Measurements from ENCODE around the gene GUCA1A.
"Not testable (repeated sequence)": the region's sequence is repeated elsewhere in the genome, so short reads cannot be mapped to it uniquely, and the experiment has no call there.

Gene GUCA1A

DNA sequence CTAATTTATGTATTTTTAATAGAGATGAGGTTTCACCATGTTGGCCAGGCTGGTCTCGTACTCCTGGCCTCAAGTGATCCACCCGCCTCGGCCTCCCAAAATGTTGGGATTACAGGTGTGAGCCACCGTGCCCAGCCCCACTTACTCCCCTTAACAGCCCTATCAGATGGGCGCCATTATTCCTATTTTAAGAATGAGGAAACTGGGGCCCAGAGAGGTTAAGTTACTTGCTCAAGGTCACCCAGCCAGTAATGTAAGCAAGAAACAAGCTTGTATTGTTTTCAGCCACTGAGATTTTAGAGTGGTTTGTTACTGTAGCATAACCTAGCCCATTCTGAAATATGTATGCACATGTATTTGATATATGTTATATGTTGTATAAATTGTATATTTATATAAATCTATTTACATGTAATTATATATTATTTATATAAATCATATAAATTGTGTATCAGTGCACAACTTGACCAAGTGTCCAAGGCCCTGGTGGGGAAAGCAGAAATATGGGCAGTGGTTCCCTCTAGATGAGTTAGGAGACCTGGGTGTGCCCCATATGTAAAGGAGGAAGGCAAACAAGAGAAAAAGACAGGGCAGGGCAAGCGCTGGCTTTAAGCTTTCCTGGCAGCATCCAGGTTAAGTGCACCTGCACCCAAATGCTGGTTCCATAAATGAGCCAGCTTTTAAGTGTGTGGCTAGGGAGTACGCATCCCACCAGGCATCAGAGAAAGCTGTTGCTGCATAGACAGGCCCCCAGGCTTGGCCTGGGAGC, 1.2 kb upstream of the GUCA1A start:
- FAIRE-seq, result no peak

DNA sequence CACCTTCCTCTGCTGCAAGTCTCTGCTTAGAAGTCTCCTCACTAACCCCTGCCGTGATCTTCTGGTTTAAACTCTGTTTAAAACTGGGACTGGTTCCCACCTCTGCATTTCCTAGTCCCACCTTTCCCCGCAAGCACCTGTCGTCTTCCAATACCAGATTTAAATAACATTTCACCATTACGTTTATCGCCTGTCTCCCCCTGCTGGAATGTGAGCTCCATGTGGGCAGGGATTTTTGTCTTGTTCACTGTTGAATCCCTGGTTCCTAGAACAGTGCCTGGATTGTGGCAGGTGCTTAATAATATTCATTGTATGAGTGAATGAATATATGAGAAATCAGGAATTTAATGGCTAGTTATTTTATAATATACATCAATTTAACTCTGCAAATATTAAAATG, 2.7 kb downstream of the GUCA1A start:
- FAIRE-seq (no peak), DNase-seq (ENCODE audit: low spot score) (no peak)

More for the DNA sequence above, 1.2 kb upstream of the GUCA1A start:
- no peak for DNase-seq (ENCODE audit: low spot score)

DNA sequence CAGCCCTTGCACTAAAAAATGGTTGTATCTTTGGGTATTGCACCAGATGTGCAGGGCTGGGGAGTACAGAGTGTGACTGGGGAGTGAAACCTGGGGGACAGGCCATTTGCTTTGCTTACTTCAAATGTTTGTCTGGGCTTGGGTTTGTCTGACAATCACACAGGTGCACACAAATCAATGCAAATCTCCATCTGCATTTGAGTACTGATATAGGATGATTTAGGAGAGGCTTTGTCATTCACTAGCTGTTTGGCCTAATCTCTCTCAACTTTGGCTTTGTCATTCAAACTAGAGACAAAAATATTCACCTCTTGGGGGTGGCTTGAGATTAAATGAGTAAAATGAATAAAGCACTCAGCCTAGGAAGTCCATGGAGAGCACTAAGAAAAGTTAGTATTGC, 3.8 kb downstream of the GUCA1A start:
- no peak for FAIRE-seq
- no peak for DNase-seq (ENCODE audit: low spot score)

DNA sequence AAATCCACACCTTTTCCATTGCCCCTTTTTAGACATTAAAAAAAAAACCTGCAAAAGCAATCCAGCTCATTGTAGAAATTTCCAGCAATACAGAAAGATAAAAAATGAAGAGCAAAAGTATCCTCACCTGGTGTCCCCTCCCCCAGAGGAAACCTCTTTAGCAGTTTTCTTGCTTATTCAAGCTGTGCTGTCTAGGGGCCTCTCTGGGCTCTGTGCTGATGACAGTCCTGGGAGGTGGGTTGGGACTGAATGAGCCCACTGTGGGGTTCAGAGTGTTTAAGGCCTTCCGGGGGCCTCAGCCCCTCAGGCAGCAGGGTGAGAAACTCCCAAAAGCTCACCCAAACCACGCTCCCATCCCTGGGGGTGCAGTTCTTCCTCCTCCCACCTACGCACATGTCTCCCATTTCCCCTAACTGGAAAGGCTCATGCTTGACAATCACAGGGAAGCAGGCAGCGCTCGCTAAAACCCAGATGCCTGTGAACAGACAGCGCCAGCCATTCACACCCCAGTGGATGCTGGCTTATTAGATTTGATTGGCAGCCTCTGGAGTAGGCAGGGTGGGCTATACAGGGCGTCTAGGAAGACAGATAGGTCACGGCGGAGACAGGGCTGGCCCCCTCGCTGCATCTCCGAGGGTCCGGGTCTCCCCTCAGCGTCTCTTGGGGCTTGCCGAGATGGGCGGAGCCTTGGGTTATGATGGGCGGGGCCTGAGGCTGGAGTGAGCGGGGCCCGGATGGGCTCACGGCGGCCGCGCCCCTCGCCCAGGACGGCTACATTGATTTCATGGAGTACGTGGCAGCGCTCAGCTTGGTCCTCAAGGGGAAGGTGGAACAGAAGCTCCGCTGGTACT, 4.6 kb downstream of the GUCA1A start:
- FAIRE-seq (no peak), DNase-seq (ENCODE audit: low spot score) (no peak)

DNA sequence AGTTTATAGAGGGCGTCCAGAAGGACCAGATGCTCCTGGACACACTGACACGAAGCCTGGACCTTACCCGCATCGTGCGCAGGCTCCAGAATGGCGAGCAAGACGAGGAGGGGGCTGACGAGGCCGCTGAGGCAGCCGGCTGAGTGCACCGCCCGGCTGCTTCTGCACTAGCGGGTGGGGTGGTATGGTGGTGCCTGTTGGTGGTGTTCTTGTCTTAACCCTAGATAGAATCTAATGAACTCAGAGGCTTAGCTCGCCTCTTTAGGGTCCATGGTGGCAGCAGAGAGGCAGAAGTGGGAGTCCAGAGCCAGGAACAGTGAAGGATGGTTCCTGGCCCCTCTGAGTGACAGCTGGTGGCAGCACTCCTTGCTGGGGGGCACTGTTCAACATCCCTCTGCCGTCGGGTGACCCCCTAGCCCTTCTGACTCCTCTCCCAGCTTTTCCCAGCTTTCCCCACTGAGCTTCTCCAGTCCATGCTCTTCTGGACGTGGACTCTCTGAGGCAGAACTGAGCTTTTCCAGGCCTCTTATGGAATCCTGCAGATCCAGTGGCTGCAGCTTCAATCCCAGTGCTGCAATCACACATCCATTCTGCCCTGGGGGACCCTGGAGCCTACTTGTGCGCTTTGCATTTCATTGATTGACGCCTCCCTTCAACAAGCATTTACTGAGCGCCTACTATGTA, 6.2 kb downstream of the GUCA1A start:
- no peak for DNase-seq (ENCODE audit: low spot score)
- no peak for FAIRE-seq

DNA sequence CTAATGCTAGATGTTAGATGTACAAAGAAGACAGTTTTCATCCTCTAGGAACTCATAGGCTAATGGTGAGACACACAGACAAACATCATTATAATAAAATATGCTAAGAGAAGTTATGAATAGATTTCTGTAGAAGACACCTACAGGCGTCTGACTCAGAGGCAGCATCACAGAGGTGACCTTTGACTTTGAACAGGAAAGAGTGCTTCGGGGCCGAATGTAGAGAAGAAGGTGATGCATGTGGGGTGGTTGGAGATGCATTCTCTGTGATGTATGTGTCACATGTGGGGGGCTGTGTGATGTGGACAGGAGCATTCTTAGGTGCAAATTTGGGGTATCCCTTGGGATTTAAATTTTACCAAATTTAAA, 6.8 kb downstream of the GUCA1A start:
- FAIRE-seq (no peak), DNase-seq (ENCODE audit: low spot score) (no peak)

DNA sequence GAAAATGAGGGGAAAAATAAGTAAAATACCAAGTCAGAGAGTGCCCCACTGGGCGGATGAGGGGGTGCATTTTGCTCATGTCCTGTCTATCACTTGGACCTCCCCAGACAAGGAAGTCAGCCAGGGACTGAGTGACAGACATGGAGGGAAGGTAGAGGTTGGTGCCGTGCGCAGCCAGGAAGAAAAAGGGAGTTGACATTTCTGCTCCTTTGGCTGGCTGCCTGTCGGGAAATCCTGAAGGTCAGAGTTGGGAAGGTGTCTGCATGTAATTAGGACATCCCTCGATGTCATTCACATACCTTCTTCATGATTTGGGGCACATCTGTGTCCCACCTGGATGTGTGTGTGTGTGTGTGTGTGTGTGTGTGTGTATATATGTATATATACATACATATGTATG, 8.9 kb downstream of the GUCA1A start:
- FAIRE-seq (no peak), DNase-seq (ENCODE audit: low spot score) (no peak)

DNA sequence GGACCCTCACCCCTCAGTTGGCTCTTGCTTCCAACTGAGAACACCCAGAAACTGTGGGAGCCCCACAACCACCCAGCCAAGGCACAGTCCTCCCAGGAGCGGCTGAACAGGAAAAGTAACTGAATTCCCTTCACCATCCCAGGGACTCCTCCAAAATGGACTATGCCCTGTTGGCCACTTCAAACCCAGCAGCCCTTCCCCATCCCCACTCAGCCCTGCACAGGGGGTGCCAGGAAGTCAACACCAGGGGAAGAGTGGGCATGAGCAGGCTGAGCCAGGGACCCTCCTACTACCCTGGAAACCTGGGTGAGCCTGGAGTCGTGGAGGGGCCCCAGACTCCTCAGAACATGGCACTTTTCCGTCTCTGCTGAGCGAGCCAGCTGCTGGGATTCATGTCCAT, 11.3 kb downstream of the GUCA1A start:
- no peak for FAIRE-seq

DNA sequence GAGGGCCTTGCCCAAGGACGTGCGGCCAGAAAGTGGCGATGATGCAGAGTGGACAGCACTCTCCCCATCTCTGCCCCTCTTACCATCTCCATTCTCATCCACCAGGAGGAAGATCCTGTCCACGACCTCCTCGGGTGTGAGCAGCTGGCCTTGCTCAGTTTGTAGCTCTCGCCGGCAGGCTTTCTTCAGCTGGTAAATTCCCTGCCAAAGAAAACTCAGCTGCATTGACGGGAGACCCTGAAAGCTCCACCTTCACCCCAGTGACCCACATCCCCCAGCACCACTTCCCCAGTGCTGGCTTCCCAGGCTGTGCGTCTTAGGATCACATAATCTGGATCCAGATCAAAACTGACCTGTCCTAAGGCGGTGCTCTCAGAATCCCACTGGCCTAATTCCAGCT, 12.4 kb downstream of the GUCA1A start:
- DNase-seq (ENCODE audit: low spot score), result no peak
- no peak for FAIRE-seq

More for the DNA sequence above, 11.3 kb downstream of the GUCA1A start:
- no peak for DNase-seq (ENCODE audit: low spot score)

DNA sequence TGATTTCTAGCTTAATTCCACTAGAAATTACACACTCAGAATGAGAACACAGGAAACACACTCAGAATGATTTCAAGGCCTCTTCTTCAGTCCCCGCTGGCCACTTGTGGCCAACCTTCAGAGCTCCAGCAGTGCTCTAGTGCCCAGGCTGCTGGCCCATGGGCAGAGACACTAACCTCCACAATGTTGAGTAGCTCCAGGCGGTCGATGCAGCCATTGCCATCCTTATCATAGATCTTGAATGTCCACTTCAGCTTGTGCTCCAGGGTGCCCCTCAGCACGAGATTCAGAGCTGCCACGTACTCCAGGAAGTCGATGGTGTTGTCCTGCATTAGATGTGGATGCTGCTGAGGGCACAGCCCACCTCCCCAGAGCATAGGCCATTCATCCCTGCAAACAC, 15.2 kb downstream of the GUCA1A start:
- no peak for DNase-seq (ENCODE audit: low spot score)
- FAIRE-seq, result no peak

DNA sequence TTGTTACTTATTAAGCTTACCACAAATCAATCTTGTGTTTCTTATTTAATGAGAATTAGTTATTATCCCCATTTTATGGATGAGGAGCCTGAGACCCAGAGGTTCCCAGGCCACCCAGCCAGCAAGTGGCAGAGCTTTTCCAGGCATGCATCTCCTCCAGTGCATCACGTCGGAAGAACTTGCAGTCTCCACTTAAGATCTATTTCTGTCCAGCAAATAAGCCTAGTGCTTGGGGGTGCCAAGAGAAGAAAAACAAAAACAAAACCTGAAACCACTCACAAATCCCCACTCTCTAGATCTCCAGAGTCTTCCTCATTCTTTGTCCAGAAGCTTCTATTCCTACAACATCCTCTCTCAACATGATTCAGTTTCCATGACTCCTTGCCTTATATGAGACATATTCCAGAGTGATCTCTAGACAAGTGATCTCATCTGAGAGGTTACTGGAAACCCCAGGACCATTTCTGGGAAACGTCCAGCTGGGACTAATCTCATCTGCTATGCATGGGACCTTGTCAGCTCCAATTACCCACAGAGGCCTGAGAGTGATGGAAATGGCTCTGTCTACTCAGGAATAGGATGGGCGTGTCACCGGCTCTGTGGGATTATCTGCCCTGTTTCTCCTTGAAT, 17.5 kb downstream of the GUCA1A start:
- FAIRE-seq, result no peak
- no peak for DNase-seq (ENCODE audit: low spot score)

DNA sequence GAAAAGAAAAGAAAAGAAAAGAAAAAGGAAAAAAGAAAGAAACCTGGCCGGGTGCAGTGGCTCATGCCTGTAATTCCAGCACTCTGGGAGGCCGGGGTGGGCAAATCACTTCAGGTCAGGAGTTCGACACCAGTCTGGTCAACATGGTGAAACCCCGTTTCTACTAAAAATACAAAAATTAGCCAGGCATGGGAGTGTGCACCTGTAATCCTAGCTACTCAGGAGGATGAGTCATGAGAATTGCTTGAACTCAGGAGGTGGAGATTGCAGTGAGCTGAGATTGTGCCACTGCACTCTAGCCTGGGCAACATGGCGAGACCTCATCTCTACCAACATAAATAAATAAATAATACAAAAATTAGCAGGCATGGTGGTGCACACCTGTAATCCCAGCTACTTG, 19.2 kb downstream of the GUCA1A start:
- not testable (repeated sequence) for FAIRE-seq; DNase-seq (ENCODE audit: low spot score)

DNA sequence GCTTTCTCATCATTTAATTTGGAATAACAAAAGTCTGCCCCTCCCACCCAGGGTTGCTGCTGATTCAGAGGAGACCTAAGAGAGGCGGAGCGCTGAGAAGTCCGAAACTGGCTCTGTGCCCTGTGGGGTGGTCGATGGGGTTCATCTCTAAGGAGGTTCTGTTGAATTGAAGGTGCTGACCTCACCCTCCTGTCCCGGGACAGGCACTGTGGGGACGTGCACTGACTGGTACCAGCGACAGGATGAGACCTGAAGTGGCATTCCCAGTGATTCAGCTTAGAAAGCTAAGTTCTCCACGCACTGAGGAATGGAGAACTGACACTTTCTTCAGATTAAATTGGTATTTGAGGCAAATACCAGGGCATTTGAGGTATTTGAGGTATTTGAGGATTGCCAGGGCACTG, 20.3 kb downstream of the GUCA1A start:
- DNase-seq (ENCODE audit: low spot score), result peak; percentile 26
- FAIRE-seq, result no peak

DNA sequence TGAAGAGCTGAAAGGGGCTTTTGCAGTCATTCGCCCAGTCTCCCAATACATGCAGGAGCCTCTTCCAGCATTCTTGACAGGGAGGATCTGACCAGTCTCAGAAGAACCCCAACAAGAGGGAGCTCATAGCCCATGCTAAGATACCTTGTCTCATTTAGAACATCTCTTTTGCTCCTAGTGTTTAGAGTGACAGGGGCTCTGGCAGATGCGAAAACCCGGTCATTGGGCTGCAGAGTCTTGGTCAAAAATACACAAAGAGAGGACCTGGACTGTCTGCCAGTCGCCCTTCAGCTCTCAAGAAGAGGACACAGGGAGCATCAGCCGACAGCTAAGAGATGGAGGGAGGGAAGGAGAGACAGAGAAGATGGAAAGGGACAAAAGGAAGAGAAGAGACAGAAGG, 20.9 kb downstream of the GUCA1A start:
- no peak for DNase-seq (ENCODE audit: low spot score)
- no peak for FAIRE-seq

DNA sequence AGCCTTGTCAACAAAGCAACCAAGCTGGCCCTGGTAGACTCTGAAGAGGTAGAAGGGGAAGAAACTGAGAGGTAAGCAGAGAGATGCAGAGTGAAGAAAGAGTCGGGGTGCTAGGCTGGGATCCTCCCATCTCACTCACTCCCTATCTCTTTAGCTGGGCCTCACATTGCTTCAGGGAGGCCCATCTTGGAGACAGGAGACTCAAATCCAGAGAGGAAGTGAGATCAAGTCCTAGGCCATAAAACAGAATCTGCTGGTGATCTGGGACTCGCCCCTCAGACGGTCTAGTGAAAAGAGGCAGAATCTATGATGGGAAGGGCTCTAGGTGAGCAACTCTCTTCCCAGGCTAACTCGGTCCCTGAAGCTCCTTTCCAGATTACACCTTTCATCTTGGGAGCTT, 22.3 kb downstream of the GUCA1A start:
- no peak for DNase-seq (ENCODE audit: low spot score)
- no peak for FAIRE-seq

DNA sequence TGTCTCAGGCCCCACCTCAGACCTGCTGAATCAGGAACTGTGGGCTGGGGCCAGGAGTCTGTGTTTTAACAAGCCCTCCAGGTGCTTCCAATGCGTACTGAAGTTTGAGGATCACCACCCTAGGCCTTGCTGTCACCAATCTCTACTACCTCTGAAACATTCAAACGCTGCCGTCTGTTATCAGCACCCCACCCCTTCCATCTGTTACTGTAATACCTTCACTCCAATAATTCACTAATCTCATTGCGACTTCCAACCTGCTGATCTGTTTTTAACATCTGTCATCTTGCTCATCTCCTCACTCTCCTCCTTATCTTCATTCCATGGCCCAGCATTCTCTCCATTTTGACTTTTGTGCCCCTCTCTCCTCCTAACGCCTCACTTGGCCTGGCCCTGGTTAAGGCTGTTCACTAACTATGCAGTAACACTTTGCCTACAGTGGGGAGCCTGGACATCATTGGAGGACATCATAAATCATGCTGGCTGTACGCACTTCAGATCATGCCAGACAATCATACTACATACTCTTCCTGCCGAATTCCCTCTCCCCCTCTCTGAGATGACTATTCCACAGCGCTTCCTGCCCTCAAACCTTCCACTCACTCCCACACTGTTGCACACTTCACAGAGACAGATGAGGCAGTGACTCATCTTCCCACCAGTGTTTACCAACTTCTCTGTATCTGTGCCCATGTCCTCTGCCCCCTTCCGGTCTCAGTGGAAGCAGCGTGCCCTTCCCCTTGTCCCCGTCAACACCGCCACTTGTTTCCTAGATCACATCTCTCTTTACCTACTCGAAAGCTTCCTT, 24.6 kb downstream of the GUCA1A start:
- DNase-seq (ENCODE audit: low spot score) (peak; percentile 67), FAIRE-seq (peak; percentile 58)

DNA sequence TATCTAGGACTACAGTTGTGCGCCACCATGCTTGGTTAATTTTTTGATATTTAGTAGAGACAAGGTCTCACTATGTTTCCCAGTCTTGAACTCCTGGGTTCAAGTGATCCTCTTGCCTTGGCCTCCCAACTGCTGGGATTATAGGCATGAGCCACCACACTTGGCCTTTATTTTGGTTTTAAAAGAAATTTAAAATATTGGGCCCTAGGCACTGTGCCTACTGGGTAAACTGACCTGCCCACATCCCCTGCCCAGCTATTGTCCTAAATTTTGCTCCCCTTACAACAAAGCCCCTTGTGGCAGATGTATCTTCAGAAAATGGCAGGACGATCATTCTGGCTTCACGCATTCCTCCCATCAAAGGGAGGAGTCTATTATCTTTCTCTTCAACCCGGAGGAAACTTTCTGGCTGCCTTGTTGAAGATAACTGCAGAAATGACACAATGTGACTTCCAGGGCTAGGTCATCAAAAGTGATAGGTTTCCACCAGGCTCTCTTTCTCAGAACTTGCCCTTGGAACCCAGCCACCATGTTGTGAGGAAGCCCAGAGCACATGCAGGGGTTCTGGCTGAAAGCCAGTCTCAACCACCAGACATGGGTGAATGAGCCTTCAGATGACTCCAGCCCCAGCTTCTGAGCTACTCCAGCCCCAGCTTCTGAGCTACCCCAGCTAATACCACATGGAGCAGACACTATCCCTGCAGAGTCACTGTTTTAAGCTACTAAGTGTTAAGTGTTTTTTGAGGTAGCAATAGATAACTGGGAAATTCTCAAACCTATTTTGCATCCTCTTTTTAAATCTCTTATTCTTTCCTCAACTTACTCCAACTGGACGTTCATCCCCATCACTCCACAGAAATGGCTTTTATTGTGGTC, 26.2 kb downstream of the GUCA1A start:
- FAIRE-seq, result no peak

DNA sequence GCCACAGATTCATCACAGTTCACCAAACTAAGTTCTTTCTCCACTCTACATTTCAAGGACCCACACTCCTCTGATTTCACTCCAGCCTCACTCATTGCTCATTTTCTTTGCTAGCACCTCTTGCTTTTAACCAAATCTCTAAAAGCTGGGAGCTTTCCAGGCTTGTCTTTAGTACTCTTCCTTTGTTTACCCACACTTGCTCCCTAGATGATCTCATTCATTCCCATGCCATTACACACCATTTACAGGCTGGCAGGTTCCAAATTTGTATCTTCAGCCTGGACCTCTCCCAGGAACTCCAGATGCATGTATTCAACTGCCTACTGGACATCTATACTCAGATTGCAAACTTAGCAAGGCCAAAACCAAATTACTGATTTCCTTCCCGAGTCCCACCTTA, 26.9 kb downstream of the GUCA1A start:
- FAIRE-seq (no peak), DNase-seq (ENCODE audit: low spot score) (peak; percentile 68)

More for the DNA sequence above, 26.2 kb downstream of the GUCA1A start:
- DNase-seq (ENCODE audit: low spot score), result peak; percentile 37

DNA sequence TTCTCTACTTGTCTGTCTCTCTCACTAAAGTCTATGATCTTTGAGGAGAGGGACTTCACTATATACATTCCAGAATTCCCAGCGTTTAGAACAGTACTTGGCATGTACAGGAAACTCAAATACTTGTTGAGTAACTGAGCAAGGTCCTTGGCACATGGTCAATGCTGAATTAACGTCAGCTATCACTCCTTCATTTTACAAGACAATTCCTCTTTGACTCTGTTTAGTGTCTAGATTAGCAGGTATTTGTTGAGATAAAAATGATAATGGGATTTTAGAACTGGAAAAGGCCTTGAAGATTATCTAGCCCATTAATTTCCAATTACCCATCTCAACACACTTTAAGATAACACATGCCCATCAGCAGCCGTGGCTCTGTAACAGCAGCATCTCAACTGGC, 28.2 kb downstream of the GUCA1A start:
- no peak for DNase-seq (ENCODE audit: low spot score)
- FAIRE-seq, result no peak
